RWPE1 (cell line): ENCODE measurements around the gene KSR1.

Experiments used
- CTCF ChIA-PET: fragments of 350-600 bp; sonication (Branson Sonifier 250); formaldehyde crosslinking; extraction: SDS; loops from one replicate; lab custom pipeline; 2021; lab: Yijun Ruan, JAX
- POLR2A ChIA-PET: fragments of 400-600 bp; formaldehyde crosslinking; extraction: SDS; loops from one replicate; lab custom pipeline; 2020; ENCODE audit warnings: antibody characterized with exemption; ENCODE audit not compliant: low non-redundant PET; lab: Yijun Ruan, JAX
- DNase-seq: peaks from one replicate; pipeline ENCODE4 v3.0.0; 2012; ENCODE audit warnings: low spot score
- H3K27ac ChIP-seq: fragments of 450-650 bp; 2 replicates; pipeline ENCODE4 v1.5.1; 2017
- TF ChIP-seq, protein P1 (sequence below): fragments of 450-650 bp; conservative IDR thresholded peaks from 2 replicates; pipeline ENCODE4 v1.5.1; 2017; ENCODE audit warnings: low read depth, mild to moderate bottlenecking

Gene KSR1

DNA sequence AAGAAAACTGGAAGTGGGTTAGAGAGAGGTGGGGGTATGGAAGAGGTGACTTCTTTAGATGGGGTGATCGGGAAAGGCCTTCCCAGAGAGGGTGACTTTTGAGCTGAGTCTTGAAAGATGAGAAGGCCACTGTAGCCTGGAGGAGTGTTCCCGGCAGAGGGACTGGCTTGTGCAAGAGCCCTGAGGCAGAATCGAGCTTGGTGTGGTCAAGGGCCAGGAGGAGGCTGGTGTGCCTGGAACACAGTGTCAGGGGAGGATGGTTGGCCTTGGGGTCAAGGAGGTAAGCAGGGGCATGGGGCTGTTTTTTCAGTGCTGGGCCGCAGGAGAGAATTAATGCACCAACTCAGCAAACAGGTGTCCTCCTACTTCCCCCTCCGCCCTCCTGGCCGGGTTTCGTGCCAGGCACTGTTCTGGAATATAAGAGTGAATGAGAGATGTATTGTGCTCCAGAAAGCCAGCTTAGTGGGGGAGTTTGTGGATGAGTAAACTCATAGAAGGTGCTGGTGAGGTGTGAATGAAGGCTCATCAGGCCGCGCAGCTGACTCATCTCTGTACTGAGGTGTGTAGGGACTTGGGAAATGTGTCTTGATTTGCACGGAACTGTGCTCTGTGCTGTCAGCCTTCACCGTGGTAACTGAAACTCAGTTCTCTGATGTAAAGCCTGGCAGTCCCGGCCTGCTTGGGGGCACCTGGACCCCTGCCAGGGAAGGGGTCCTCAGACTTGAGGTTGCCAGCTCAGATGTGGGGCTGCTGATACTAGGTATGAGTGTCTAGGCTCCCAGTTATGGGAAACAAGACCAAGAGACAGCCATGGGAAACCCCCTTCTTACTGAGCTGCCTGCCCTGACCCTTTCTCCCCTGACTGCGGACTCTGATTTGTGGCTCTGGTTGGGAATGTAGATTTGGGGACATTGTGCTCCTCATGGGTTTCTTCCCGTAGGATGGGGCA, 15.3 kb downstream of the KSR1 start:
- TF ChIP-seq, protein P1, sequence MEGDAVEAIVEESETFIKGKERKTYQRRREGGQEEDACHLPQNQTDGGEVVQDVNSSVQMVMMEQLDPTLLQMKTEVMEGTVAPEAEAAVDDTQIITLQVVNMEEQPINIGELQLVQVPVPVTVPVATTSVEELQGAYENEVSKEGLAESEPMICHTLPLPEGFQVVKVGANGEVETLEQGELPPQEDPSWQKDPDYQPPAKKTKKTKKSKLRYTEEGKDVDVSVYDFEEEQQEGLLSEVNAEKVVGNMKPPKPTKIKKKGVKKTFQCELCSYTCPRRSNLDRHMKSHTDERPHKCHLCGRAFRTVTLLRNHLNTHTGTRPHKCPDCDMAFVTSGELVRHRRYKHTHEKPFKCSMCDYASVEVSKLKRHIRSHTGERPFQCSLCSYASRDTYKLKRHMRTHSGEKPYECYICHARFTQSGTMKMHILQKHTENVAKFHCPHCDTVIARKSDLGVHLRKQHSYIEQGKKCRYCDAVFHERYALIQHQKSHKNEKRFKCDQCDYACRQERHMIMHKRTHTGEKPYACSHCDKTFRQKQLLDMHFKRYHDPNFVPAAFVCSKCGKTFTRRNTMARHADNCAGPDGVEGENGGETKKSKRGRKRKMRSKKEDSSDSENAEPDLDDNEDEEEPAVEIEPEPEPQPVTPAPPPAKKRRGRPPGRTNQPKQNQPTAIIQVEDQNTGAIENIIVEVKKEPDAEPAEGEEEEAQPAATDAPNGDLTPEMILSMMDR, result no peak
- DNase-seq, result peak; percentile 74
- ChIA-PET POLR2A (interaction anchor here (0.6 kb wide), 1 partner anchor 140 kb away, joined by 3 read pairs; no protein-coding TSS in a partner anchor), CTCF (interaction anchor here (1.1 kb wide), 1 partner anchor 128 kb away, joined by 3 read pairs; no protein-coding TSS in a partner anchor)
- peak overlapping the region; percentile 43 for H3K27ac ChIP-seq

DNA sequence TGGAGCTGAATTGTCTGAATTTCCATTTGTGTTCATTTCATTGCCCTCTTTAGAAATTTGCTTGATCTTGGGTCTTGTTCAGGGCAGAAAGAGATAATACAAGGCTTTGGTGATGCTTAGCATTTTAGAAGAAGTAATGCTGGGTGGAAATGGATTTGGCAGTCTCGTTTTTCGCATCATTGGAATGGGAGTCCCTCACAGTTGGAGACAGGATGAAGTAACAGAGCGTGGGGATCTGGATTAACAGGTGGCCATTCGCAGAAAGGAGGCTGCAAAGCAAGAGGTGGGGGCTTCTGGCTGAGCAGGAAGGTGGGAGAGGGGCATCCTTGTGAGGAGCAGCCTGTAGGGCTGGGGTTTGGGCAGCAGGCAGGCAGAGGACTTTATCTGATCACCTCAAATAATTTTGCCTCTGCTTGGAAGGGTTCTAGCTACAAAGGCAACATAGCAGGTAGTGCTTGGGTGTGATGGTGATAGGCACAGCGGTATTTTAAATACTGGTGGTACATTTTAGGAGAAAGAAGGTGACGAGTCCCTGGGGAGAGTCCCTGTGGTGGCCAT, 17.0 kb downstream of the KSR1 start:
- TF ChIP-seq, protein P1, result no peak
- POLR2A ChIA-PET, result no interaction called here
- CTCF ChIA-PET, result interaction anchor here (1.1 kb wide), 1 partner anchor 126 kb away, joined by 3 read pairs; no protein-coding TSS in a partner anchor
- no peak overlapping the region for H3K27ac ChIP-seq
- DNase-seq, result no peak

DNA sequence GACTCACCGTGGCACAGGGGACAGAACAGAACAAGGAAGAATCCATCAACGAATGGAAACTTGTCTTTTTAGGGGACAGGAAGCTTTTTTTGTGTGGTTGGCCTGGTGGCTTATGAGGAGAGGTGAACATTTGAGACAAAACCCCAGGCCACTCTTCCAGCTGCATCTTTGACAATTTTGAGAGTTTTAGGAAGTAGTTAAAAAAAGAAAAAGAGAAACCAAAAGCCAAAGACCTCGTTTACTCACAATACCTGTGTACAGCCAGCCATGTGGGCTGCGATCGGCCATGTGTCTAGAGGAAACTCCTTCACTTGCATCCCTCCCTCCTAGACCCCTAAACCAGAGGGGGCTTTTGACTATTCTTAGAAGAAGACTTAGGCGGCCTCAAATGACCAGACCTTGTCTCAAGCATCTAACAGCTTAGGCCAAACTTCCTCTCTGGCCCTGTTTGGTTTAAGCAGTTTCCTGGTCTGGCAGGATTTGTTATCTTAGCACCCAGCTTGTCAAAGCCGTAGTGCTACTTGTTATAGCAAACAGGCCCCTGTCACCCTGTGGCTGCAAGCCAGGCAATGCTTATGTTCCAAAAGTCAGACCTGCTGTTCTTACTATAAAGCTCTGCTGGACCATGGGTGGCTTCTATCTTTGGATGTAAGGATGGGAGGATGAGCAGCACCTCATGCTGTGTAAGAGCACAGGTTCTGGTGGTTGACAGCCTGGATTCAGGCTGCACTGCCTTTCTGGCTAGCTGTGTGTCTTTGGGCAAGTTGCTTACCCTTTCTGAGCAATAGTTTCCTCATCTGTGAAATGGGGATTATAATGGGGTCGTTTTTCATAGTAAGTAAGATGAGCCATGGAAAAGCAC, 17.7 kb downstream of the KSR1 start:
- TF ChIP-seq, protein P1, result no peak
- ChIA-PET POLR2A (no interaction called here), CTCF (no interaction called here)
- no peak overlapping the region for H3K27ac ChIP-seq
- no peak for DNase-seq

DNA sequence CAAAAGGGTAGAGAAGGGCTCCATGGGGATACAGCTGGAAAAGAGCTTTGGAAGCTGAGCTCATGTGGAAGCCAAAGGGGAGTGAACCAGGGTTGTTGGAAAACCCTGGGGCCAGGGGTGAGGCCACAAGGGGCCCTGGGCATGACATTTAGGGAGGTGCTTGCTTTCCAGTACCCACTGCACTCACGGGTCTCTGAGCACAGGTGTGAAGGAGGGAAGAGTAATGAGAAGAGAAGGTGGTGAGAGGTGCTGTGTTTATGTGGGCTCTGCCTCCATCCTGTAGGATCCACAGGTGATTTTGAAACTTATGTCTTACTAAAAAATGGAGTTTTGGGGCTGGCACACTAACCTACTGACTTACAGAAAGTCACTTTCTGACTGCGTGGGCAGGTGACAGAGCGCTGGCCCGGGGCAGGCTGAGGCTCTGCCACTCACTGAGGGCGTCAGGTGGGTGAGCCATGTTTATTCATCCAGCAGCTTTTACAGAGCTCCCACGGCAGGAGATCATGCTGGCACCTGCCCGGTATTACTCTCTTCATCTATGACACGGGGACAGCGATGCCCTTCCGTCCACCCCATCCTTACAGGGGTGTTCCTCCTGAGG, 18.9 kb downstream of the KSR1 start:
- TF ChIP-seq, protein P1, result no peak
- ChIA-PET POLR2A (no interaction called here), CTCF (interaction anchor here (0.6 to 1.1 kb wide), 2 partner anchors 52 to 121 kb away, joined by 3 to 4 read pairs; no protein-coding TSS in a partner anchor)
- no peak for DNase-seq
- no peak overlapping the region for H3K27ac ChIP-seq

DNA sequence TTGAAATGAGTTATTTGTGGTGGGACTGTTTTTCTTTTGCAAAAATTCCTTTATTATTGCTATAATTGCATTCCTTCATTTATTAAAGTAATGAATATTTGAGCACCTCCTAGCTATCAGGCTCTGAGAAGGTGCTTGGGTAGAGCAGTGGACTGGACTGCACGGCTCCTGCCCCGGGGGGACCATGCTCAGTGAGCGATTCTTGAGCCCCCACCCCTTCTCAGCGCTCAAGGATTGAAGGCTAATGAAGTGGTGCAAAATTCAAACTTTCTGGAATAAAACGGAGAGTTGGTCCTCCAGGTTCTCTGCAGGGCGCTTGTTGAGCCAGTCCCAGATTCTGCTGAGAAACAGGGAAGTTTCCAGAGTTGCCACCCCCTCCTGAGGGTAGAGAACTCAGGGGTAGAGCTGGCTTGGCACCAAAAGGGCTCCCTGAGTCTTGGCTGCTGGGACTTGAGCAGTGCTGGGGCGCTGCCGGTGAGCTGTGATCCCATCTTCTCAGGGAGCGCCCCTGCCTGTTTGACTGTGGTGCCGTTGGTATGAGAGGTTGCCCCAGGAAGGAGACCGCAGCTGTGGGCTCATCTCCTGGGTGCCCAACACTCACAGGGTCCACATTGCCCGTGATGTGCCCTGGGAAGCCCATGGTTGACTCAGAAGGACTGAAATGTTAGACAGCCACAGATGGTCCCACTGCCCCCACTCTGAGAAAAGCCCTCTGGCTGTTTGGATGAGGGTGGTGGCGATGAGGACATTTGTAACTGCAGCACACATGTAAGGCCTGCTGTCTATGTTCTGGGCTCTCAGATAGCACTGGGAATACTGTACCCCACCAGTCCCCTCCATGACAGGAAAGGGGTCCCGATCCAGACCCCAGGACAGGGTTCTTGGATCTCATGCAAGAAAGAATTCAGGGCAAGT, 20.0 kb downstream of the KSR1 start:
- no peak for DNase-seq
- TF ChIP-seq, protein P1, result no peak
- ChIA-PET POLR2A (no interaction called here), CTCF (interaction anchor here (0.6 to 1.1 kb wide), 2 partner anchors 53 to 122 kb away, joined by 3 to 4 read pairs; no protein-coding TSS in a partner anchor)
- no peak overlapping the region for H3K27ac ChIP-seq
